ENCODE data around the gene MSGN1. TPM values are rescaled to one million over a fixed set of nuclear protein-coding genes. Genes with fewer than 3 reads are reported as not detected.

MSGN1 gene
- total and polyA plus RNA-seq, 2 donors from 2014 or later: not detected

- H3K27ac ChIP-seq (ENCODE audit: low read depth in 2 of 2, low read length in 2 of 2): no peak overlapping the region
- FAIRE-seq (no peak), DNase-seq (no peak)
- no peaks in the 10 kb centered on the region for H3K4me1 ChIP-seq (ENCODE audit: control insufficient read depth in 2 of 3, insufficient read depth in 2 of 3, low read depth in 1 of 3, low read length in 3 of 3)
- intact Hi-C loops (cut with DNase I): no loop called here
- no peaks in the 10 kb centered on the region for H3K27me3 ChIP-seq (ENCODE audit: control insufficient read depth, insufficient read depth, low read length)
- no peak overlapping the region for H3K9ac ChIP-seq (ENCODE audit: low read length in 3 of 3)
- H3K4me3 ChIP-seq (ENCODE audit: low read length in 3 of 3): no peak overlapping the region
- H3K36me3 ChIP-seq (ENCODE audit: control insufficient read depth in 2 of 3, insufficient read depth in 3 of 3, low read length in 3 of 3): no peaks in the 10 kb centered on the region
- no peaks in the 10 kb centered on the region for H3K9me3 ChIP-seq (ENCODE audit: control insufficient read depth in 2 of 3, insufficient read depth in 1 of 3, low read length in 3 of 3)
- no peak for TF ChIP-seq CTCF (IDR thresholded peaks at IDR 0.05; ENCODE audit: borderline replicate concordance, extremely low read depth, insufficient read depth)
These were observed 33.0 kb downstream of the MSGN1 start for GRCh38 chr2:17849275-17849674.

GRCh38 chr2:17850151-17850550 lies 33.9 kb downstream of the MSGN1 start:
- H3K9me3 ChIP-seq (ENCODE audit: control insufficient read depth in 2 of 3, insufficient read depth in 1 of 3, low read length in 3 of 3): no peaks in the 10 kb centered on the region
- peak in 1 of 5 donors; percentile 22 for DNase-seq
- H3K9ac ChIP-seq (ENCODE audit: low read length in 3 of 3): no peak overlapping the region
- H3K27ac ChIP-seq (ENCODE audit: low read depth in 2 of 2, low read length in 2 of 2): no peak overlapping the region
- H3K4me3 ChIP-seq (ENCODE audit: low read length in 3 of 3): no peak overlapping the region
- no peak for TF ChIP-seq CTCF (IDR thresholded peaks at IDR 0.05; ENCODE audit: borderline replicate concordance, extremely low read depth, insufficient read depth)
- no peaks in the 10 kb centered on the region for H3K4me1 ChIP-seq (ENCODE audit: control insufficient read depth in 2 of 3, insufficient read depth in 2 of 3, low read depth in 1 of 3, low read length in 3 of 3)
- H3K27me3 ChIP-seq (ENCODE audit: control insufficient read depth, insufficient read depth, low read length): no peaks in the 10 kb centered on the region
- intact Hi-C loops (cut with DNase I): loop anchor here (10.0 kb wide), 1 partner anchor 525 kb away; no protein-coding TSS in a partner anchor
- no peaks in the 10 kb centered on the region for H3K36me3 ChIP-seq (ENCODE audit: control insufficient read depth in 2 of 3, insufficient read depth in 3 of 3, low read length in 3 of 3)
- FAIRE-seq: no peak

- H3K27ac ChIP-seq (ENCODE audit: low read depth in 2 of 2, low read length in 2 of 2): no peak overlapping the region
- no peak for FAIRE-seq
- intact Hi-C loops (cut with DNase I): loop anchor here (10.0 kb wide), 1 partner anchor 523 kb away; no protein-coding TSS in a partner anchor
These were observed 35.7 kb downstream of the MSGN1 start for GRCh38 chr2:17851731-17852585.

More at GRCh38 chr2:17851731-17852585, 35.7 kb downstream of the MSGN1 start:
- H3K9ac ChIP-seq (ENCODE audit: low read length in 3 of 3): no peak overlapping the region
- H3K4me3 ChIP-seq (ENCODE audit: low read length in 3 of 3): no peak overlapping the region
- no peaks in the 10 kb centered on the region for H3K9me3 ChIP-seq (ENCODE audit: control insufficient read depth in 2 of 3, insufficient read depth in 1 of 3, low read length in 3 of 3)
- no peaks in the 10 kb centered on the region for H3K27me3 ChIP-seq (ENCODE audit: control insufficient read depth, insufficient read depth, low read length)
- H3K36me3 ChIP-seq (ENCODE audit: control insufficient read depth in 2 of 3, insufficient read depth in 3 of 3, low read length in 3 of 3): no peaks in the 10 kb centered on the region
- peak; percentile 41 to 71 (median 54) for DNase-seq
- peak; percentile 89 for TF ChIP-seq CTCF (IDR thresholded peaks at IDR 0.05; ENCODE audit: borderline replicate concordance, extremely low read depth, insufficient read depth)
- H3K4me1 ChIP-seq (ENCODE audit: control insufficient read depth in 2 of 3, insufficient read depth in 2 of 3, low read depth in 1 of 3, low read length in 3 of 3): no peaks in the 10 kb centered on the region
